GM12892 (cell line): ENCODE results near the gene NELL1.

Source experiments
- POLR2A ChIP-seq: IDR thresholded peaks from 2 replicates; pipeline ENCODE4 v1.6.1; 2011; ENCODE audit warnings: low read depth, low read length, control low read depth
- POLR2AphosphoS5 ChIP-seq: IDR thresholded peaks from 2 replicates; pipeline ENCODE4 v1.6.1; 2011; ENCODE audit warnings: low read depth, low read length, control low read depth

DNA sequence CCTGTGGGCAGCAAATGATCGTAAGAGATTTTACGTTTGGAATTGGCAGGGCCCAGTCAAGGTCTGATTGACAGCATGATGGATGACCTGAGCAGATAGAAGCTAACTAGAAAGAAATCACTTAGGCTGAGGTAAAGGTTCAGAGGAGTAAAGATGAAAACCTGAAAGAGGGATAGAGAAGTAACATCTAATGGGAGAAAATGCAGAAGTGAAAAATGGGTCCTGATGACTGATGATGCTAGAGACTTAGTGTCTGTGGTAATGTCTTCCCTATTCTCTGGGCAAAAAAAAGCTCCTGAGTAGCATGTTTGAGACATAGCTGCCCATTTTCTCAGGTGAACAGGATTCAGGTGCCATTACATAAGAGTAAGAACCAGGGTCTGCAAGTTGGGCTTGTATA lies 894.7 kb downstream of the NELL1 start:
- TF ChIP-seq POLR2AphosphoS5: no peak
- no peak for TF ChIP-seq POLR2A
